ENCODE results near the gene TIPARP.

Gene TIPARP

DNA sequence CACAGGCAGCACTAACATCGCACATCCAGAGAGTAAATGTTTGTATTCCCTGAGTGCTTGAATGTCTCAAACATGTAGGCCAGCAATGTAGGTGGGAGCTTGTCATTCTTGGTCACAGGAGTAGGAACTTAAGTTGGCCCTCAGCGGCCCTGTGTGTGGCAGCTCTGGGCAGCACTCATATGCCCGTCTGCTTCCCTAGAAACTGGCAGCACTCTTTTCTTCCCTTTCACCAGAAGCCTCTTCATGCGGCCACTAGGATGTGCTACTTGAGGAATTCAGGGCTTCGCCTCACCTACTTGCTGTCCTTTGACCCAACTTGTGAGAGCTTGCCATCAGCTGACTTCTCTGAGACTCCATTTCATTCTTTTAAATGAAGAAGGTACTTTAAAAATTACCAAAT lies 69.5 kb downstream of the TIPARP start:
- DNase-seq: no peak

- no peak for DNase-seq
Measured at GRCh38 chr3:156744631-156745030, 70.2 kb downstream of the TIPARP start.

DNA sequence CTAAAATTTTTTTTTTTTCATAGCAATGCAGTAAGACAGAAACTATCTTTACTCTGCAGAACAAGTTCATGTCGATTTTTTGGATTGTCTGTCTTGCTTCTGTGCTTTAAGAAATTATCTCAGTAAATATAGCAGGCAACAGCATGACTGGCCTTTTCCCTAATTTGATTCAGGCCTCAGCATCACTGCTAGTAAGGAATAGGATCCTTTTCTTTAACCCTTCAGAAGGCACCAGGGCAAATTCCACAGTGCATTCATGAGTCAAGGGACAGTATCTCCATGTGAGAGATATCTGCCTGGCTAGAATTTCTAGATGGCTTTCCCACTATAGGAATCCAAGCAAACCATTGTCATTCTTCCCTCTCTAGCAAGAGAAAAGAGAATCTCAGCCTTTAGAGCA lies 71.4 kb downstream of the TIPARP start:
- no peak for DNase-seq

DNA sequence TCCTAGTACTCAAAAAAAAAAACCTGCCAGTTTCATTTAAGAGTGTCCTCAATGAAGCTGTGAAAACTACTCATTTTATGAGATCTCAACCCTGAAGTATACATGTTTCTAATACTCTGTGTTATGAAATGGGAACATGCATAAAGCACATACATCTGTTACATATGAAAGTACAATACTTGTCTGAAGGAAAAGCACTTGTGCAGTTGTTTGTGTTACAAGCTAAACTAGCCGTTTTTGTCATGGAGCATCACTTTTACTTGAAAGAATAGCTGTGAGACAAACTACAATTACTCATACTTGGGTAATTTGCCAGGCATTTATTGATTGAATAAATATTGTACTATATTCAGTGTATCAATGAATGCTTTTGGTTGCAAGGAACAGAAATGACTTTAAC lies 72.7 kb downstream of the TIPARP start:
- no peak for DNase-seq

- no peak for DNase-seq
Measured at GRCh38 chr3:156749244-156749643, 74.9 kb downstream of the TIPARP start.

DNA sequence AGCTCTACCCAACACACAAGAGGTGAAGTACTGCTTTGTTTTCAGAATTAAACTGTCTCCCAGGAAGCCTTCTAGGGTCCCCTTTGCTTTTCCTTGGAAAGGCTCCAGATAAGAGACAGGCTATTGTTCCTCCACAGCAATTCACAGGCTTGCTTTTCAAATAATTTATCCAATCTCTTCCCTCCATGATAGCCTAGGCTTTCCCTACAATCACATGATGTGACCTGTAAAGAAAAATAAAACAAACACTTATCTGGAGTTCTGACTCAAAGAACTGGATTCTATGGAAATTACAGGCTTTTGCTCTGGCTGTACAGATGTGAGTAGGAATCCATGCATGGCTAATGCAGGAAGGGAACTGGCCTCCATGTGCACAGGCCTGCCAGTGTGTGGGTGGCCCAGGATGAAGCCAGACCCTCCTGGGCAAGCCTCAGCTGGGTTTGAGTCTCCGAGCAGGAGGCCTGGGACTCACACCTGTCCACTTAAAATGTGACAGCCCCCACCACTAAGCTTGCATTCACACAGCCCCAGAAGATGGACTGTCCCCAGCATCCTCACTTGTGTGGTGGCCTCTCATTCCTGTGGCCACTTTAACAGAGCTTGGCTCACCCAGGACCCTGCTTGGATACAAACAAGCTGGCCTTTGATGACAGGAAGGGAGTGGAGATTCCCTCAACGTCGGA lies 75.9 kb downstream of the TIPARP start:
- DNase-seq: peak; percentile 20

DNA sequence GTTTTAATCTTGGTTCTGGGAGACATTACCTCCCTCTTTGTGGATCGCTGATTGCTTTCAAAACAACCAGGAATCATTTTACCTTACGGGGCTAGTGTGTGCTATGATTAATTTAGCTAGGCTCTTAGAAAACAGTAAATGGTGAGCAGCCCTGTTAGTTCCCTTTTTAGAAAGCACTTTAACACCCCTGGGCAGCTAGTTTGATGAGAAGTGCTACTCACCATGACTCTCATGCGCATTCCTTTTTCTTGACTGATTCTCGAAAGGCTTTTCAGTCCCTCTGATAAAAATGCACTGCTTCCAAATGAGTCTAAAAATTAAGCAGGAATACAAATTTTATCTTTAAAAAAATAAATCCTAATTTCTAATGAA lies 76.5 kb downstream of the TIPARP start:
- peak; percentile 14 for DNase-seq

- DNase-seq: no peak
Measured at GRCh38 chr3:156751461-156752025, 77.2 kb downstream of the TIPARP start.

Measured in DMS79 treated with DMSO at 0.1 percent for 48 hours (cell line).